ENCODE data around the gene NINJ2. TPM values are rescaled to one million over a fixed set of nuclear protein-coding genes. Genes with fewer than 3 reads are reported as not detected.

The NINJ2 gene
- total RNA-seq, 3 donors from 2014 or later (not counting 1 experiment from before 2014, with no cell fraction given) = 3.1 to 6.6 (median 4.9) TPM

DNA sequence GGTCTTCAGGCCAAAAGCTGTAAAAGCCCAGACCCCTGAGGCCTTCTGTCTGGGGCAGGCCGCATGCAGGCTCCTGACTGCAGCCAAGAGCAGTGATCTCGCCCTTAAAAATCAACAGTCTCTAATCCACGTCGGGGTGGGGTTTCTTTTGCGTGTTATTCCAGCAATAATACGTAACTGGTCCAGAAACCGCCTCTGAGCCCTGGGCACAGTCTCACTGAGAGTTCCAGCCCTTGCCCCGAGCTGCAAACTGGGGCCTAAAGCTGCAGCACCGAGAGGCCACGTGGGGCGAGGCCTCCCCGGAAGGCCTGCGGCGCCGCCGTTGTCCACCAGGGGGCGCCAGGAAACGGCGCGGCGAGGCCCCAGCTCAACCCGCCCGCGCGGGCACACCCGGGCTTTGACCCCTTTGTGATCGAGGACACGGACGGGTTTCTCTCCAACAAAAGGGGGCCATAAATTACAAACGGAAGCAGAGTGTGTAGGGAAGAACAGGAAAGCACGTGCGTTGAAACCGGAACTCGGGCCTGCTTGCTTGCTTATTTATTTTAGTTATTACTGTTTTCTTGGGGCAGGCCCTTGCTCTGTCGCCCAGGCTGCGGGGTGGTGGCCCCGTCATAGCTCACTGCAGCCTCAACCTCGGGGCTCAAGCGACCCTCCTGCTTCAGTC lies 87.2 kb downstream of the NINJ2 start:
- Mint-ChIP-seq H3K27ac (peak overlapping the region in 1 of 2 donors; percentile 72), H3K36me3 (no peaks in the 10 kb centered on the region), H3K9me3 (no peaks in the 10 kb centered on the region), H3K4me3 (peak overlapping the region; percentile 80), H3K4me1 (peaks cover 6 to 19% of the 10 kb centered on the region in 2 donors), H3K27me3 (ENCODE audit: low read depth in 2 of 2) (peaks cover 0 to 6% of the 10 kb centered on the region in 2 donors)
- DNase-seq (peak; percentile 88 to 90), ATAC-seq (peak; percentile 96 to 100 (median 96))
- TF ChIP-seq, protein P1, sequence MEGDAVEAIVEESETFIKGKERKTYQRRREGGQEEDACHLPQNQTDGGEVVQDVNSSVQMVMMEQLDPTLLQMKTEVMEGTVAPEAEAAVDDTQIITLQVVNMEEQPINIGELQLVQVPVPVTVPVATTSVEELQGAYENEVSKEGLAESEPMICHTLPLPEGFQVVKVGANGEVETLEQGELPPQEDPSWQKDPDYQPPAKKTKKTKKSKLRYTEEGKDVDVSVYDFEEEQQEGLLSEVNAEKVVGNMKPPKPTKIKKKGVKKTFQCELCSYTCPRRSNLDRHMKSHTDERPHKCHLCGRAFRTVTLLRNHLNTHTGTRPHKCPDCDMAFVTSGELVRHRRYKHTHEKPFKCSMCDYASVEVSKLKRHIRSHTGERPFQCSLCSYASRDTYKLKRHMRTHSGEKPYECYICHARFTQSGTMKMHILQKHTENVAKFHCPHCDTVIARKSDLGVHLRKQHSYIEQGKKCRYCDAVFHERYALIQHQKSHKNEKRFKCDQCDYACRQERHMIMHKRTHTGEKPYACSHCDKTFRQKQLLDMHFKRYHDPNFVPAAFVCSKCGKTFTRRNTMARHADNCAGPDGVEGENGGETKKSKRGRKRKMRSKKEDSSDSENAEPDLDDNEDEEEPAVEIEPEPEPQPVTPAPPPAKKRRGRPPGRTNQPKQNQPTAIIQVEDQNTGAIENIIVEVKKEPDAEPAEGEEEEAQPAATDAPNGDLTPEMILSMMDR (IDR thresholded peaks at IDR 0.05) = peak; percentile 98
- H3K27ac ChIP-seq (ENCODE audit: low read length) = no peak overlapping the region
- H3K4me3 ChIP-seq (ENCODE audit: low read length) = peak overlapping the region; percentile 14
- H3K4me1 ChIP-seq (ENCODE audit: control insufficient read depth, insufficient read depth, low read length) = peaks cover 13% of the 10 kb centered on the region
- 15% methylated on average over 39 of the region's 39 CpGs for WGBS (ENCODE audit: insufficient coverage)
- H3K27me3 ChIP-seq (ENCODE audit: control insufficient read depth, insufficient read depth, low read length) = no peaks in the 10 kb centered on the region
- no peaks in the 10 kb centered on the region for H3K36me3 ChIP-seq (ENCODE audit: control insufficient read depth, insufficient read depth, low read length)
- intact Hi-C loops (cut with micrococcal nuclease) = loop anchor here (1.0 to 2.0 kb wide), 4 partner anchors 175 to 1007 kb away; partner anchors contain the start of gene RAD52
- no peaks in the 10 kb centered on the region for H3K9me3 ChIP-seq (ENCODE audit: control insufficient read depth, insufficient read depth, low read length)

DNA sequence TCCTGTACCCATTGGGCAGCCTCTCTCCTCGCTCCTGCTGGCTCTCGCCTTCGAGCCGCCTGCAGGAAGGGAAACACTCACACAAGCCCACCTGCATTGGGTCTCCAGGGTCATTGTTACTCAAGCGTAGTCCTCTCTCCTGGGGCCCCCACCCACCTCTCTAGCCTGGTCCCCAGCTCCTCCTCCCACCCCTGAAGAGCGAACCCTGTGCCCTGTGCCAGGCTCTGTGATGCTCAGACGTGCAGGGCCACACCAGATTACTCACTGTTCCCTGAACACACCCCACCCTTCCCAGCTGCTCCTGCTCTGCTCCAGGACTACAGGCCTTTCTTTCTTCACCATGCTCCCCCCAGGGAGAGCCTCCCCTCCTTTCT lies 88.1 kb downstream of the NINJ2 start:
- TF ChIP-seq, protein P1 (IDR thresholded peaks at IDR 0.05) = no peak
- Histone ChIP-seq H3K9me3 (ENCODE audit: control insufficient read depth, insufficient read depth, low read length) (no peaks in the 10 kb centered on the region), H3K4me3 (ENCODE audit: low read length) (no peak overlapping the region), H3K4me1 (ENCODE audit: control insufficient read depth, insufficient read depth, low read length) (peaks cover 16% of the 10 kb centered on the region), H3K36me3 (ENCODE audit: control insufficient read depth, insufficient read depth, low read length) (no peaks in the 10 kb centered on the region), H3K27ac (ENCODE audit: low read length) (no peak overlapping the region), H3K27me3 (ENCODE audit: control insufficient read depth, insufficient read depth, low read length) (no peaks in the 10 kb centered on the region)
- Mint-ChIP-seq H3K9me3 (no peaks in the 10 kb centered on the region), H3K4me3 (no peak overlapping the region), H3K27ac (no peak overlapping the region), H3K27me3 (ENCODE audit: low read depth in 2 of 2) (peaks cover 0 to 2% of the 10 kb centered on the region in 2 donors), H3K36me3 (no peaks in the 10 kb centered on the region), H3K4me1 (peaks cover 6 to 19% of the 10 kb centered on the region in 2 donors)
- DNase-seq (no peak), ATAC-seq (no peak)
- 96% methylated on average over 7 of the region's 7 CpGs for WGBS (ENCODE audit: insufficient coverage)
- intact Hi-C loops (cut with micrococcal nuclease) = no loop called here

DNA sequence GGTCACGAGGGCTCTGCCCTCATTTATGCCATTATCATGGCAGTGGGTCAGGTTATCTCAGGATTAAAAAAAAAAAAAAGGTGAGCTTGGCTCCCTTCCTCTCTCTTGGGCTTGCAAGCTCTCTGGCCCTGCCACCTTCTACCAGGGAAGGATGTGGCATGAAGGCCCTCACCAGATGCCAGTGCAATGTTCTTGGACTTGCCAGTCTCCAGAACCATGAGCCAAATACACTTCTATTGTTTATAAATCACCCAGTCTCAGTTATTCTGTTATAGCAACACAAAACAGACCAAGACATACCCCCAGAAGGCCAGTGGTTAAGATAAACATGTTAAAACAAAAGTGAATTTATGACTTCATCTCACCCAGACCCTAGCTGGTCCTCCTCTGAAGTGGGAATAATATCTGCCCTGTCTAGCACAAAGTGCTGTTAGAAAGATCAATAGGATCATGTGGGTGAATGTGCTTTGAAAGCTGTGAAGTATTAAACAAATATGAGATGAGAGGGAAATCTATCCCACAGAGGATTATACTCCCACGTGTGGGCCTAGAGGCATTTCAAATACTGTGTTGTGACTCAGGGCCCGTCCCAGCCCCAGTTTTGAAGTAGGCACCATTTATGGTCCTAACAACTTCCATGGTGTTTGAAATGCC lies 88.6 kb downstream of the NINJ2 start:
- H3K9me3 ChIP-seq (ENCODE audit: control insufficient read depth, insufficient read depth, low read length) = no peaks in the 10 kb centered on the region
- H3K4me1 ChIP-seq (ENCODE audit: control insufficient read depth, insufficient read depth, low read length) = peaks cover 21% of the 10 kb centered on the region
- Mint-ChIP-seq H3K4me1 (peaks cover 10 to 23% of the 10 kb centered on the region in 2 donors), H3K9me3 (no peaks in the 10 kb centered on the region), H3K27me3 (ENCODE audit: low read depth in 2 of 2) (peaks cover 0 to under 1% of the 10 kb centered on the region in 2 donors), H3K36me3 (no peaks in the 10 kb centered on the region), H3K4me3 (no peak overlapping the region), H3K27ac (no peak overlapping the region)
- H3K36me3 ChIP-seq (ENCODE audit: control insufficient read depth, insufficient read depth, low read length) = no peaks in the 10 kb centered on the region
- ATAC-seq (no peak), DNase-seq (no peak)
- H3K27ac ChIP-seq (ENCODE audit: low read length) = no peak overlapping the region
- 93% methylated on average over 3 of the region's 3 CpGs for WGBS (ENCODE audit: insufficient coverage)
- TF ChIP-seq, protein P1 (IDR thresholded peaks at IDR 0.05) = no peak
- H3K27me3 ChIP-seq (ENCODE audit: control insufficient read depth, insufficient read depth, low read length) = no peaks in the 10 kb centered on the region
- intact Hi-C loops (cut with micrococcal nuclease) = no loop called here
- H3K4me3 ChIP-seq (ENCODE audit: low read length) = no peak overlapping the region
